IgD-negative memory B cell (primary cell): ENCODE measurements around the gene KCNK1. TPM values are rescaled to one million over a fixed set of nuclear protein-coding genes. Genes with fewer than 3 reads are reported as not detected.
A peak's percentile ranks its signal among the peaks of the same experiment; 100 is the strongest.

Experiments
- H3K27ac Mint-ChIP-seq, 3 donors: one replicate each; pipeline ENCODE4 v1.8.0; 2020 to 2022; ENCODE audit warnings: mild to moderate bottlenecking in 3 of 3, mixed read lengths in 3 of 3, moderate library complexity in 1 of 3
- H3K27me3 Mint-ChIP-seq: one replicate; pipeline ENCODE4 v1.8.0; 2021; ENCODE audit warnings: mixed read lengths
- H3K36me3 Mint-ChIP-seq: one replicate; pipeline ENCODE4 v1.8.0; 2020; ENCODE audit warnings: mild to moderate bottlenecking, mixed read lengths
- H3K4me1 Mint-ChIP-seq, 3 donors: one replicate each; pipeline ENCODE4 v1.8.0; 2020 to 2022; ENCODE audit warnings: mixed read lengths in 3 of 3, mild to moderate bottlenecking in 1 of 3
- H3K4me3 Mint-ChIP-seq, 4 donors: one replicate each; pipeline ENCODE4 v1.8.0; 2020 to 2022; ENCODE audit warnings: mild to moderate bottlenecking in 4 of 4, mixed read lengths in 4 of 4, moderate library complexity in 3 of 4
- H3K9me3 Mint-ChIP-seq, 3 donors: one replicate each; pipeline ENCODE4 v1.8.0; 2020 to 2021; ENCODE audit warnings: mixed read lengths in 3 of 3, mild to moderate bottlenecking in 1 of 3
- polyA plus RNA-seq: library from polyadenylated mRNA; unstranded; fragments of 300-500 nt; fragmentation: Illumina TruSeq; gene quantifications from one replicate; pipeline ENCODE4 v1.2.3, GENCODE V29; 2021

KCNK1 gene
- polyA plus RNA-seq, result not detected

- Mint-ChIP-seq H3K36me3 (no peaks in the 10 kb centered on the region), H3K4me3 (peak within 1 kb of the TSS in 1 of 4 donors; percentile 73), H3K9me3 (peaks cover 0 to 4% (median 0%) of the 10 kb centered on the region in 3 donors), H3K27ac (peak within 1 kb of the TSS in 1 of 3 donors; percentile 76), H3K27me3 (peaks cover 39% of the 10 kb centered on the region), H3K4me1 (no peaks in the 10 kb centered on the region)
Measured at GRCh38 chr1:233613252-233614172, at the start of gene KCNK1. Gene KCNK1 (plus strand): TSS chr1:233614106. CDS start chr1:233614172, 66 bp downstream.

GRCh38 chr1:233565313-233565712 is 48.6 kb upstream of the KCNK1 start:
- peaks cover 1% of the 10 kb centered on the region for H3K27me3 Mint-ChIP-seq
- no peak overlapping the region for H3K27ac Mint-ChIP-seq
- no peak overlapping the region for H3K4me3 Mint-ChIP-seq
- no peaks in the 10 kb centered on the region for H3K36me3 Mint-ChIP-seq
- peaks cover 1 to 31% (median 19%) of the 10 kb centered on the region in 3 donors for H3K9me3 Mint-ChIP-seq
- no peaks in the 10 kb centered on the region for H3K4me1 Mint-ChIP-seq

- no peaks in the 10 kb centered on the region for H3K36me3 Mint-ChIP-seq
- H3K4me3 Mint-ChIP-seq, result no peak overlapping the region
- H3K27me3 Mint-ChIP-seq, result peaks cover 1% of the 10 kb centered on the region
- no peaks in the 10 kb centered on the region for H3K4me1 Mint-ChIP-seq
- no peak overlapping the region for H3K27ac Mint-ChIP-seq
- peaks cover 1 to 31% (median 17%) of the 10 kb centered on the region in 3 donors for H3K9me3 Mint-ChIP-seq
Measured at GRCh38 chr1:233566886-233567285, 47.0 kb upstream of the KCNK1 start.

- H3K4me1 Mint-ChIP-seq, result no peaks in the 10 kb centered on the region
- H3K27me3 Mint-ChIP-seq, result peaks cover 4% of the 10 kb centered on the region
- H3K4me3 Mint-ChIP-seq, result no peak overlapping the region
- H3K9me3 Mint-ChIP-seq, result peaks cover 1 to 12% (median 10%) of the 10 kb centered on the region in 3 donors
- H3K27ac Mint-ChIP-seq, result no peak overlapping the region
- H3K36me3 Mint-ChIP-seq, result peaks cover 3% of the 10 kb centered on the region
Measured at GRCh38 chr1:233569636-233570035, 44.3 kb upstream of the KCNK1 start.

- no peak overlapping the region for H3K4me3 Mint-ChIP-seq
- peaks cover 4% of the 10 kb centered on the region for H3K27me3 Mint-ChIP-seq
- H3K36me3 Mint-ChIP-seq, result peaks cover 3% of the 10 kb centered on the region
- H3K4me1 Mint-ChIP-seq, result no peaks in the 10 kb centered on the region
- H3K27ac Mint-ChIP-seq, result no peak overlapping the region
- peaks cover 1 to 11% (median 11%) of the 10 kb centered on the region in 3 donors for H3K9me3 Mint-ChIP-seq
Measured at GRCh38 chr1:233570216-233570615, 43.7 kb upstream of the KCNK1 start.

DNA sequence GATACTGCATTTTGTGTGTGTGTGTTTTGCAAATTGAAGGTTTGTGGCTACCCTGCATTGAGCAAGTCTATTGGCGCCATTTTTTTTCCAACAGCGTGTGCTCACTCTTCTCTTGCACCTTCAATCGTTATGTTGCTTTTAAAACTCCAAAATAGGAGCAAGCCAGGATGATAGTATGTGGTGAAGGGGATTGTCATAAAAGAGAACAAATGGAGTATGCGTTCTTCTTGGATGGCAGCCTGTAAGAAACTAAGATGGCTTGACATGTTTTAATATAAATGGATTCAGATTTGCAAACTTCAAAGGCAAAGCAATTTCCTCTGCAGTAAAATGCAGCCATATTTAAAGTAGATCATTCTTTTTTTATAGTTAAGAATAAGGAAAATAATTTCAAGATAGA is 43.2 kb upstream of the KCNK1 start:
- peaks cover 0 to 7% (median 6%) of the 10 kb centered on the region in 3 donors for H3K9me3 Mint-ChIP-seq
- H3K27me3 Mint-ChIP-seq, result peaks cover 4% of the 10 kb centered on the region
- no peak overlapping the region for H3K4me3 Mint-ChIP-seq

GRCh38 chr1:233572896-233573295 is 41.0 kb upstream of the KCNK1 start:
- peaks cover 3% of the 10 kb centered on the region for H3K36me3 Mint-ChIP-seq
- H3K9me3 Mint-ChIP-seq, result peaks cover 0 to 3% (median 0%) of the 10 kb centered on the region in 3 donors
- H3K27ac Mint-ChIP-seq, result no peak overlapping the region
- H3K4me1 Mint-ChIP-seq, result no peaks in the 10 kb centered on the region
- H3K27me3 Mint-ChIP-seq, result peaks cover 4% of the 10 kb centered on the region
- no peak overlapping the region for H3K4me3 Mint-ChIP-seq

More for the DNA sequence above, 43.2 kb upstream of the KCNK1 start:
- peaks cover 3% of the 10 kb centered on the region for H3K36me3 Mint-ChIP-seq
- H3K27ac Mint-ChIP-seq, result no peak overlapping the region
- H3K4me1 Mint-ChIP-seq, result no peaks in the 10 kb centered on the region

DNA sequence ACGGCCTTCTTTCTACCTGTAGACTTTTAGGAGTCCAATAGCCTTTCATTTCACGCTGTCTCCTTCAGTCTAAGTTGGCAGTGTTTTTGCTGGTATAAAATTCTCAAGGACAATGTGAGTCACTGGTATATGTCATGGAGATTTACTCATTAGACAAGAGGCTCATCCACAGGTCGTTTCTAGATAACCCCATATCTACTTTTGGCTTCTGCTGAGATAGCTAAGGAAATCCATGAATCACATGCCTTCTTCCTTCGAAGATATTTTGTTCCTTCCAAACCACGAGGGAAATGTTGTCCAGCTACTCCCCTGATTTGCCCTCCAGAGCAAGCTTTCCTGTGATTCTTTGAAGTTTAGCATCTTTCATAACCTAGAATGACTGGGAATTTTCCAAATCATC is 38.5 kb upstream of the KCNK1 start:
- H3K27me3 Mint-ChIP-seq, result peaks cover 4% of the 10 kb centered on the region
- H3K9me3 Mint-ChIP-seq, result peaks cover 3 to 5% (median 5%) of the 10 kb centered on the region in 3 donors
- H3K4me1 Mint-ChIP-seq, result no peaks in the 10 kb centered on the region
- H3K36me3 Mint-ChIP-seq, result peaks cover 3% of the 10 kb centered on the region
- H3K4me3 Mint-ChIP-seq, result no peak overlapping the region
- H3K27ac Mint-ChIP-seq, result no peak overlapping the region

- no peak overlapping the region for H3K4me3 Mint-ChIP-seq
- H3K27ac Mint-ChIP-seq, result no peak overlapping the region
- no peaks in the 10 kb centered on the region for H3K4me1 Mint-ChIP-seq
- peaks cover 5 to 6% (median 5%) of the 10 kb centered on the region in 3 donors for H3K9me3 Mint-ChIP-seq
- H3K27me3 Mint-ChIP-seq, result peaks cover 4% of the 10 kb centered on the region
- peaks cover 1% of the 10 kb centered on the region for H3K36me3 Mint-ChIP-seq
Measured at GRCh38 chr1:233582439-233582838, 31.5 kb upstream of the KCNK1 start.

- Mint-ChIP-seq H3K27ac (no peak overlapping the region), H3K4me1 (no peaks in the 10 kb centered on the region), H3K36me3 (peaks cover 1% of the 10 kb centered on the region), H3K9me3 (peaks cover 1 to 5% (median 4%) of the 10 kb centered on the region in 3 donors), H3K4me3 (no peak overlapping the region), H3K27me3 (peaks cover 4% of the 10 kb centered on the region)
Measured at GRCh38 chr1:233584376-233584775, 29.5 kb upstream of the KCNK1 start.

- Mint-ChIP-seq H3K4me3 (no peak overlapping the region), H3K27me3 (peaks cover 4% of the 10 kb centered on the region), H3K4me1 (no peaks in the 10 kb centered on the region), H3K9me3 (peaks cover 0 to 5% (median 4%) of the 10 kb centered on the region in 3 donors), H3K27ac (no peak overlapping the region), H3K36me3 (peaks cover 1% of the 10 kb centered on the region)
Measured at GRCh38 chr1:233584931-233585330, 29.0 kb upstream of the KCNK1 start.

DNA sequence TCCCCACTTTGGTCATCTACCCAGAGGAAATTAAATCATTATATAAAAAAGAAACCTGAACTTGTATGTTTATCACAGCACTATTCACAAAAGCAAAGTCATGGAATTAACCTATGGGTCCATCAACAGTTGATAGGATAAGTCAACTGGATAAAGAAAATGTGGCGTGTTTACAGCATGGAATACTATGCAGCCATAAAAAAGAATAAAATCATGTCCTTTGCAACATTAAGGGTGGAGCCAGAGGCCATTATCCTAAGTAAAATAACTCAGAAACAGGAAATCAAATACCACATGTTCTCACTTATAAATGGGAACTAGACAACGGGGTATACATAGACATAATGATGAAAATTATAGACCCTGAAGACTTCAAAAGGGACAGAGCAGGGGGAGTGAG is 27.6 kb upstream of the KCNK1 start:
- Mint-ChIP-seq H3K4me1 (no peaks in the 10 kb centered on the region), H3K36me3 (peaks cover 1% of the 10 kb centered on the region), H3K4me3 (no peak overlapping the region), H3K27ac (no peak overlapping the region), H3K27me3 (peaks cover 4% of the 10 kb centered on the region), H3K9me3 (peaks cover 0 to 2% (median 0%) of the 10 kb centered on the region in 3 donors)

GRCh38 chr1:233587196-233587595 is 26.7 kb upstream of the KCNK1 start:
- no peak overlapping the region for H3K27ac Mint-ChIP-seq

DNA sequence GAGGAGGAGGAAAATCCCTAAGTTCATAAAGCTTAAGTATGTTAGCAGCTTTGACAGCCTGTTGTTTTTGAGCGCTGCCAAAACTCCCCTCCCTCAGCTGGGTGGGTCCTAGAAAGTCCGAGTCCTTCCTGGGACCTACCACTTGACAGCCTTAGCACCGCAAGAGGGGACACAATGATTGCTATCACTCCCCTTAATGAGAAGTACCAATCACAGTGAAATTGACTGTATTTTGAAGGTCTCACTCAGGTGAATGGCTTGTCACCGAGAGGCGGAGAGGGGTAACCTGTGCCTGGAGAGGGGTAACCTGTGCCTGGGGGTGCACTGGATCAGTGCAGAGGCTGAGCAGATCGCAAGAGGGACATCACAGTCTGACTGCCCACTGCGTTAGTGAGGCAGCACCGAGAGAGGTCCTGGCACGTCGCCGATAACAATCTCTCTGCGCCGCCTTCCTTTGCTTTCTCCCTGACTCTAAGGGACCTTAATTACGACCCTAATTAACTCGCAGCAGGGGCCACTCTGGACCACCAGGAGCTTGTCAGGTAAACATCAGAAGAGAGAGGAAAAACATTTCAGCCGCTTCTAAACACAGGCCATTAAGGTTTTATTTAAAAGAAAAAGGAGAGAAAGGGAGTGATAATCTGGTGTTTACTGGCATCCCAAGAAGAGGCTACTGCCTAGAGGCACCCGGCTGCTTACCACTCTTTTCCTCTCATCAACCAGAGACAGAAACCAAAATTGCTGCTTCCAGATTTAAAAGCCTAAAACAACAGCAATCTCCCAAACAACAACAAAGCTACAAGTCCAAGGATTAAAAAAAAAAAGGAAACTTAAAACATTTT is 25.7 kb upstream of the KCNK1 start:
- Mint-ChIP-seq H3K4me3 (no peak overlapping the region), H3K4me1 (no peaks in the 10 kb centered on the region), H3K36me3 (peaks cover 1% of the 10 kb centered on the region)

More at GRCh38 chr1:233587196-233587595, 26.7 kb upstream of the KCNK1 start:
- Mint-ChIP-seq H3K4me1 (no peaks in the 10 kb centered on the region), H3K4me3 (no peak overlapping the region), H3K27me3 (peaks cover 4% of the 10 kb centered on the region), H3K9me3 (peaks cover 0 to 2% (median 0%) of the 10 kb centered on the region in 3 donors), H3K36me3 (peaks cover 1% of the 10 kb centered on the region)

DNA sequence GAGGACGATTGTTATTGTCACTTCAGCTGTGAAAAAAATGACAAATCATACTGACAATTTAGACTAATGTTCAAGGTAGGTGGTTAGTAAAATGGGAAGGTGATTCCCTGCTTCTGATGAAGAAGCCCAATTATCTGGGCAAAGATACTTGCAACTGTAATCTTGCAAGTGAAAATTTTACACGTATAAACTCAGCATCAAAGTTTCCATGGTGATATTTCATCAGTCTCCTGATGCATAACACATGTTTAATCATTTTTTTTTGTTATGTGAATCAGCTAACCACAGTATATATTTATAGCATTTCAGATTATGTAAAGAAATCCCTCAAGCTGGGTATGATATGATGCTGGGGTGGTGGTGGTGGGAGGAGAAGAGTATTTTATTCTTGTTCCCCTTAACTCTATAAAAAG is 16.4 kb upstream of the KCNK1 start:
- Mint-ChIP-seq H3K36me3 (no peaks in the 10 kb centered on the region), H3K27me3 (peaks cover 5% of the 10 kb centered on the region), H3K27ac (no peak overlapping the region), H3K9me3 (peaks cover 0 to 4% (median 0%) of the 10 kb centered on the region in 3 donors), H3K4me1 (peaks cover 0 to 2% (median 0%) of the 10 kb centered on the region in 3 donors), H3K4me3 (no peak overlapping the region)

More for the DNA sequence above, 25.7 kb upstream of the KCNK1 start:
- no peak overlapping the region for H3K27ac Mint-ChIP-seq
- H3K9me3 Mint-ChIP-seq, result no peaks in the 10 kb centered on the region
- H3K27me3 Mint-ChIP-seq, result peaks cover 4% of the 10 kb centered on the region
